SK-N-DZ (cell line): Measurements from ENCODE around the gene ZNF143.

ENCODE experiments used
- DNase-seq: peaks from one replicate; pipeline ENCODE4 v3.0.0-alpha.2; 2015; ENCODE audit warnings: low spot score
- small RNA-seq, 2 experiments: library from RNA; depleted of rRNA; stranded (forward); fragments of <200 nt; gene quantifications; one replicate each; pipeline ENCODE3, GENCODE V24; 2014

Gene ZNF143

GRCh38 chr11:9574622-9575259 is 113.9 kb downstream of the ZNF143 start:
- DNase-seq = no peak

GRCh38 chr11:9575260-9576240 is 114.7 kb downstream of the ZNF143 start:
- DNase-seq = peak; percentile 81

- DNase-seq = no peak
These were observed 116.0 kb downstream of the ZNF143 start for GRCh38 chr11:9576701-9577381.

DNA sequence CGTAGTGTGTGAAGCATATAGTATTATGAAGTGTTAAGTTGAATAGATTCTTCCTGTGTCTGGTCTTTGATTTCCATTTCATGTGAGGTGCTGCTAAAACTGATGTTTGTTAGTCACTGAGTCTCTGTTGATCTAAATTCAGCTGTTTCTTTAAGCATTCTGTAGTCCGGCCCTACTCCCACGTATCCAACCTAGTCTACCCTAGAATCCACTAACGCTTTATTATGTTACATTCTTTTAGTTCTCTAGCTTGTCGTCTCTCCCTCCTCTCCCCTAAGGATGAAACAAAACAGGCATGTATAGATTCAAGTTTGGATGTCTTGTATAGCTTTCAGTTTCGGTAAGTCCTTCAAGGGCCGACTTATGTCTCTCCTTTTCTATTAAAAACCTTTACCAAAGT is 116.7 kb downstream of the ZNF143 start:
- no peak for DNase-seq

Small RNA genes lying within 50 kb of the gene (small RNA-seq; reads per million reads assigned to genes)
- gene RF01210 (0 to 0.08 reads per million in 2 experiments), gene SNORA23 (74.8 to 158 reads per million in 2 experiments)
